ENCODE results near the gene MOV10L1.
"Not testable (repeated sequence)": the region's sequence is repeated elsewhere in the genome, so short reads cannot be mapped to it uniquely, and the experiment has no call there.

Gene MOV10L1

GRCh38 chr22:50081426-50082196 lies 8.2 kb upstream of the MOV10L1 start:
- DNase-seq = no peak

GRCh38 chr22:50082197-50082715 lies 7.5 kb upstream of the MOV10L1 start:
- no peak for DNase-seq

- DNase-seq = no peak
These were observed 6.8 kb upstream of the MOV10L1 start for GRCh38 chr22:50082961-50083461.

DNA sequence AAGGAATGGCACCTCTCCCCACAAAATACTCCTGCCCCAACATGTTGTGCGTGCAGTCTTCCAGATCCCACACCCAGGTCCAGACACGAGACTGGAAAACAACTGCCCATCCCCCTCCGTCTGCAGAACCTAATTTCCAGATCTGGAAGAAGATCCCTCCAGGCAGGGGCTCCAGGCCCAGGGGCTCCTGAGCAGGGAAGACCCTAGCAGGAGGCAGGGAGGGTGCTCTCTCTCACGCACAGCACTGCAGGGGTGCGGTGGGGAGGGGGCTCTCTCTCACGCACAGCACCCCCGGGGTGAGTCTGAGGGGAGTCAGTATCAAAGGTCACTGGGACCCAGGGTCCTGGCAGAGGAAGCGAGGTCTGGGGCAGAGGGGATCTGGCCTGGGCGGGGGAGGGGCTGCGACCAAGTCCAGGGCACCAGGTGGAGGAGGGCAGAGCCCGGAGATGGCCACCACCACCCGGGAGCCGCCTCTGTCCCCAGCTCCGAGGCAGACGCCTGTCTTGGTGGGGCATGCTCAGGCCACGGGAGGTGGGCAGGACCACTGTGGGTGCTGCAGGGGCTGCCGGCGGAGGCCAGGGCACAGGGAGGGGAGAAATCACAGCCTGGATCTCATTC lies 6.2 kb upstream of the MOV10L1 start:
- no peak for DNase-seq

DNA sequence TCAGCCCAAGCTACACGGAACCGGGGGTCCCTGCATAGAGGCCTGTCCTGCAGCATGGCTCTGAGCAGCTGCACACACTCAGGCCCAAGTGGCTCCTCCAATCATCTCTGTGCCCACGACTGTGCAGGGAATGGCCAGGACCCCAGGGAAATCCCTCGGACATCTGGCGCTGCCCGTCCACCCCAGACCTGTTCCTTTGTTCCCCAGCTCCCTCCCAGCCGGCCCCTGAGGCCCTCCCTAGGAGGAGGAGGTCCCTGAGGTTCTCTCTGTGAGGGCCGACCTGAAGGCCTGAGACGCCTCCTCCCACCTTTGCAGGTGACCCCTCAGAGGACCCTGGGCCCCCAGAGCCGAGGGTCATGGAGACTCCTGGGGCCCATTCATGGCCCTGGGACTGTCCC lies 5.7 kb upstream of the MOV10L1 start:
- no peak for DNase-seq

- DNase-seq = no peak
These were observed 5.2 kb upstream of the MOV10L1 start for GRCh38 chr22:50084614-50085021.

DNA sequence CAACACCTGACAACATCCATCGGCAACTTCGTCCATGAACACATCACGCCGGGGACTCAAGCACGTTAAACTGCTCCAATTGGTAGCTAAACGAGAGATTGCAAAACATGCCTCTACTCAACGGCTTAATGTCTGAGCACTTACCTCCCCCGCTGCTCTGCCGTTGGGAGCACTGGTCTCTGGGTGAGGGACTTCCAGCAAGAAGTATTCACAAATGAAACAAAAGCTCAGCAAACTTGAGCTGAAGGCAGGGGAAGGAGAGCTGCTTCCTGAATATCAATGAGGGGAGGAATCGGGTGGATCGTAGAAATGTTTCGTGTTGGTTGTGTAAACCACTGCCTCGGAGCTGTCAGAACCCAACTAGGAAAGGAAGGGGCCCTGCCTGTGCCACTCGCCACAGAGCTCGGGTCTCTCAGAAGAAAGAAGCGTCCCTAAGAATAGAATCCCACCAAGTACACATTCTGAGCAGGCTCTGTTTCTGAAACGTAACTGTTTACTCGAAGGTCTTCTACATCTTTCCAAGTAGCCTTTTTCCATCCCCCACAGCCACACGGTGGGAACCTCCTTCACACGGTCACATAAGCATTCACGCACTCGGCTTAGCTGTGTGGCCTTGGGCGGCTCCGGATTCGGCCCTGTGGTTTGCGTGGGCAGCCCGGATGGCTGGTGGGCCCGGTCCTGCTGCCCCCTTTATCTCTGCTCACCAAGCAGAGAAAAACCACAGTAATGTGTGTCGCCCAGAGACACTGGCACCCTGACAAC lies 4.4 kb upstream of the MOV10L1 start, which contains the start of gene MLC1:
Gene MLC1 (minus strand): TSS at position 216 of the 762 bp plus-strand sequence. CDS start 524 bp downstream, outside the sequence.
- no peak for DNase-seq

DNA sequence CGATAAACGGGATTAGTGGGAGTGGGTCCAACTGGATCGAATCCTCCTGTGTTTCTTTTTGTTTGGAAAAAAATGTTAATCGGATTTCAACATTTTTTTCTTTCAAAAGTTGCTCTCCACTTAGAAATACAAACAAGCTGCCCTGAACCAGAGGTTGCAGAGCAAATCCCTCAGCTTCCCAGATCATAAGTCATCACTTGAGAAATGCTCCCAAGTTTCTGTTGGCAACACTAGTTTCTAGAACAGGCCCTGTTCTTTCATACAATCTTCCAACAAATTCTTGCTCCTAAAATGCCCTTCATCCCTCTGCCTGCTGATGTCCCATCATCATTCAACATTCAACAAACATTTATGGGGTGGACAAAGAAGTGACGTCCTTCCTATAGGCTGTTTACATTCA lies 3.3 kb upstream of the MOV10L1 start:
- no peak for DNase-seq

DNA sequence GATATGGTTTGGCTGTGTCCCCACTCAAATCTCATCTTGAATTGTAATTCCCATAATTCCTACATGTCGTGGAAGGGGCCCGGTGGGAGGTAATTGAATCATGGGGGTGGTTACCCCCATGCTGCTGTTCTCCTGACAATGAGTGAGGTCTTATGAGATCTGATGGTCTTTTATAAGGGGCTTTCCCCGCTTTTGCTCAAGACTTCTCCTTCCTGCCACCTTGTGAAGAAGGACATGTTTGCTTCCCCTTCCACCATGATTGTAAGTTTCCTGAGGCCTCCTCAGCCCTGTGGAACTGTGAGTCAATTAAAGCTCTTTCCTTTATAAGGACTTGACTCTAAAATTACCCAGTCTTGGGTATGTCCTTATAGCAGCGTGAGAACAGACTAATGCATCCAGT lies 2.8 kb upstream of the MOV10L1 start:
- DNase-seq = not testable (repeated sequence)

- DNase-seq = no peak
These were observed 2.2 kb upstream of the MOV10L1 start for GRCh38 chr22:50087646-50088045.

DNA sequence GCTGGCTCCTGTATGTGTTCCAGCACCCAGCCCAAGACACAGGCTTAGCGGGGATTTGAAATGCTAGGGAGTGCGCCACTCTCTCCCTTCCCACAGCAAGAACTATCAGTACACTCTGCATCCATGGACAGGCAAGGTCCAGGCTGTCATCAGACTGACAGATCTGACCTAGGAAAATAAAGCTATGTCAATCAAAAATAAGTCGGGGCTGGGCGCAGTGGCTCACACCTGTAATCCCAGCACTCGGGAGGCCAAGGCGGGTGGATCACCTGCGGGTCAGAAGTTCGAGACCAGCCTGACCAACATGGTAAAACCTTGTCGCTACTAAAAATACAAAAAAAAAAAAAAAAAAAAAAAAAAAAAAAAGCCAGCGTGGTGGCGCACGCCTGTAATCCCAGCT lies 1.7 kb upstream of the MOV10L1 start:
- DNase-seq = no peak

DNA sequence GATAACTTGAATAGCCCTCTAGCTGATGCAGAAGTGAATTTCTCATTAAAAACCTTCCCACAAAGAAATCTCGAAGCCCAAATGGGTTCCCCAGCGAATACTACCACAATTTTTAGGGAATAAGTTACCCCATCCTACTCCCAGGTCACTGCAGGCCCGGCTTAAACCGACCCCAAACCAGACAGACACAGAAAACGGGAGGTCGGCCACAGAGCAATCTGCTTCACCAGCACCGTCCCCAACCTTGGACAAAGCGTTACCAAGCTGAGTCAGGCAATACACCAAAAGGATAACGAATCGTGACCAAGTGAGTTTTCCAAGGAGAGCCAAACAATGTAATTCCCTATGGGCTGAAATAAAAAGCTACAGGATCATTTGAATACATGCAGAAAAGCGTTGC lies 575 bp upstream of the MOV10L1 start:
- DNase-seq = no peak

- no peak for DNase-seq
These were observed 557 bp downstream of the MOV10L1 start for GRCh38 chr22:50090412-50090714.

DNA sequence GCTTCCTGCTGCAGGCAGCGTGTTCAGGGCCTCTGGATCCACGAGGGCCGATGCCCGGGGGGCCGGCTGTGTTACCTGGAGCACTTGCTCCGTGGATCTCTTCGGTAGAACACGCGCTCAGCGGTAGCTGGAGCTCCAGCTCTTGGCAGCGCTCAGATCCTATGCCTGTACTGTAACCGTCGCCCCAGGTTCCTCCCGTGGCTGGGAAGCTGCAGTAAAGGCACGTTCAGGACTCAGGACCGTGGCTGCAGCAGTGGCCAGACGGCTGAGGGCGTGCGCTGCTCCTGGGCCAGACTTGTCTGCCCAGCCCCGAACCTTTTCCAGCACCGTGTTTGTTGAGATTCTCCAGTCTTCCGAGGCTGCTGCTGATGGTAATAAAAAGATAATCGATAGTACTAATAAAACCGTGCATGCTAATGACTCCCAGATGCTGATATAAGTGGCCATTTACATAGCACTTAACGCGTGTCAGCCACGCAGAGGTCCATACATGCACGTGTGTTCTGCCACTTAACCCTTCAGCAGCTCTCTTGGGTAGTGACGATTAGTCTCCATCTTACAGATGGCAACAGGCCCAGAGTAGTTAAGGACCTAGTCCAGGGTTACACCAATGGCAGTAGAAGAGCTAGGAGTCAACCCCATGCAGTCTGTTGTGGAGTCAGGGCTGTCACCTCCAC lies 1.4 kb downstream of the MOV10L1 start:
- DNase-seq = no peak

GRCh38 chr22:50092342-50092741 lies 2.5 kb downstream of the MOV10L1 start:
- DNase-seq = no peak

DNA sequence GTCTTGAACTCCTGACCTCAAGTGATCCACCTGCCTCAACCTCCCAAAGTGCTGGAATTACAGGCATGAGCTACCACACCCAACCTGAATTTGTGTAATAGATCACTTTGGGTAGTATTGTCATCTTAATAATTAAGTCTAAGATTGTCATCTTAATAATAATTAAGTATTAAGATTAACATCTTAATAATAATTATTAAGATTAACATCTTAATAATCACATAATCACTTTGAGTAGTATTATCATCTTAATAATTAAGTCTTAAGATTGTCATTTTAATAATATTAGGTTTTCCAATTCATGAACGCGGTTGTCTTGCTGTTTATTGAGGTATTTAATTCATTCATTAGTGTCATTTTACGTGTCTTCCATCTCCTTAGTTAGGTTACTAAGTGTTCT lies 8.2 kb downstream of the MOV10L1 start:
- DNase-seq = no peak

DNA sequence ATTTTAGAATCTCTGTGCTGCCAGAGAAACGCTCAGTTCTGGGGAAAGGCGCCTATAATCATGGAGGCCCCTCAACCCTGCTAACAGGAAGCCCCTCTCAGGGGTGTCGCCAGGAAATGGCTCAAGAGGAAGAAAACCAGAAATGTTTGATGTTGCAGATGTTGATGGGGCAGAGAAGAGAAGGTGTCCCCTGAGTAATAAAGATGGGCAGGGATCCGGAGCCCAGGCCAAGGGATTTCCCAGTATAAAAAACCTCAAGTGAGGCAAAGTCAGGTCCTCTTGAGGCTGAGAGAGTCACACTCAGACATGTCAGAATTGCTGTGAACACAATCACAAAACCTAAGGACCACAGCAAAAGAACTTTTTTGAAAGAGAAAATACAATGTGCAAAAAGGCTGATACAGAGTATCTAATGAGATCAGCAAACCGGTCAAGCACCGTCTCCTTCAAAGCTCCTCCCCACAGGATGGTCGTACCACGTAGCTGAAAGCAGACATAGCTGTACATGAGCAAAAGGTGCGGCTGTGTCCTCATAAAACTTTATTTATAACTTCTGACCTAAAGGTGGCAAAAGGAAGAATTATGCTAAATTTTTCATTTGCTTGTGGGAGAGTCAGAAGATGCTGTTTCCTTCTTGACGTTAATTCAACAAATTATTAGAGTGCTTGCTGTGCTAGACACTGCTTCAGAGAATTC lies 12.2 kb downstream of the MOV10L1 start:
- no peak for DNase-seq

DNA sequence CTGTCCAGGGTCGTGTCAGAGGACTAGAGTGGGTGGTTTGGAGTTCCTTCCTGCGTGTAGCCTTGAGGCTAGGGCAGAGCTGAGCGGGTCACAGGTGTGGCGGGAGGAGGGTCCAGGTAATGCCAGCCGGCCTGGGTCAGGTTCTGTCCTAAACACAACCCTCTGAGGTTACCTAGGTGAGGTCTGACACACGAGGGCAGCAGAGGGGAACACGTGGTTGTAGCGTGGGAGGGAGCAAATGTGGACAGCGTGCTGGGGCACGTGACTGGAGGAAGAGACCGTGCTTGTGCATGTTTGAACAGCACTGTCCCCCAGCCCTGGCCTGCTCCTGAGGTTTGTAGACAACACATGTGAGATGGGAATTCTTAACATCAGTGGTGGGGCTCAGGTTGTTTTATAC lies 13.1 kb downstream of the MOV10L1 start:
- DNase-seq = no peak

DNA sequence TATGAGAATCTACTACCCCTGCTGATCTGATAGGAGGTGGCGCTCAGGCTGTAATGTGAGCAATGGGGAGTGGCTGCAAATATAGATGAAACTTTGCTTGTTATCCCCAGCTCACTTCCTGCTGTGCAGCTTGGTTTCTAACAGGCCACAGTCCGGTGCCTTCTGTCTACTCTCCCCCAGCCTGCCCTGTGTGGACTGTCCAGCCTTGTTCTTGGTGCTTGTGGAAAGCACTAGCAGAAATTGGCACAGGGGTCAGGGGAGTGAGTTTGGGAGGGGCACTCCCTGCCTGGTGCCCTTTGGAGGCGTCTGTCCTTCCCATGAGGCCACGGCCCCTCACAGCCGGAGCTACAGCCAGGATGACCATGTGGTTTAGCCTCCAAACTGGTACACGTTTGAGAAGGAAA lies 14.3 kb downstream of the MOV10L1 start:
- no peak for DNase-seq

DNA sequence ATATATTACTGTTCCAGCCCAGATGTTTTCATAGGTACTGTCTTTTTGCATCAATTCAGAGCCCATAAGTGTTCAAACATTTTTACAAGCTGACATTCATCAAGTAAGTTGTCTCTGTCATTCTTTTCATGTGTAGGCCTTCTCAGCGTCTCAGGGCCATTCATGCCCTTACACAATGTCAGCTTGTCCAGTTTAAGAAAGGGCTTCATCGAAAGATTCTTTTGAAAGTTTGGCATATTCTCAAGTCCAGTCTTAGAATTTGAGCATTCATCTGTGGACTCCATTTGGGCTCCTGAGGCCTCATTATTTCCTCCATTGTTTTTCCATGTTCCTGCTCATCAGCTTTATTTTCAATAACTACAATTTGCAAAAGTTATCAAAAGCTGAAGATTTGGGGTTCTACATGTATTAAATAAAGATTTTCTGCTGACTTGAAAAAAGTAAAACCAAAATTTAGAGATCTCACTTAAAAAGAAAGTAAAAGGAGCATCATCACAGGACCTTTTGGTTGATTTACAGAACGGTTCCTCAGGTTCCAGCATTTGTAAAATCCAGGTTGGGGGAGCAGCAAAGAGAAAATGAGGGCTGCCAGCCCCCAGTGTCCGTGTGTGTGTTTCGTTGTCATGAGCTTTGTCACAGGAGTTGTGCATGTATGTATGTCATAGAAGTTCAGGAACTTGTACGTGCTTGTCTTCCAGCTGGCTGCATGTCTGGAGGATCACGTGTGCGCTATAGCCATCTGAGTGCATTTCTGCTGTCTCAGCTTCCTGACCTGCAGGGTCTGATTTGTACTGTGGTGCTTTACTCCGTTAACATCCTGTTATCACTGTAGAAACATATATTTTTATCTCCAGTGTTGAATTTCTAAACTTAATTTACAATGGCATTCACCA lies 15.6 kb downstream of the MOV10L1 start:
- DNase-seq = no peak

DNA sequence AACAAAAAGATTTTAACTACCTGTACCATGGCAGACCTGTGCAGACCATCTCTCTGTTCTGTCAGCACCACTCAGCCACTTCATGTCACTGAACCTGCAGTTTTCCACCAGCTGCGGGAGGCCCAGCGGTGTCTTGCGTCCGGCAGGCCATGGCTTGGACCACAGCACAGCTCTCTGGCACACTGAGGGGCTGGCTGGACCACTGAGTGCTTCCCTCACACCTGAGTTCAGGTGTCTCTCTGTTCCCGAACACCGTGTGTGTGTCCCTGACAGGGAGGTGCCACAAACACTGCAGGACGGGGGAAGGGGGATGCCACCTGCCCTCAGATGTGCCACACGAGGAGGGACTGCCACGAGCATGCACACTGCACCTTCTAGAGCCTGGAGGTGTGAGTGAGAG lies 17.7 kb downstream of the MOV10L1 start:
- no peak for DNase-seq

All from activated CD8-positive, alpha-beta memory T cell treated with anti-CD3 and anti-CD28 coated beads, Interleukin-2, amount 50 U/mL, for 48 hours (primary cell).